ENCODE results near the gene IL22RA1.

DNA sequence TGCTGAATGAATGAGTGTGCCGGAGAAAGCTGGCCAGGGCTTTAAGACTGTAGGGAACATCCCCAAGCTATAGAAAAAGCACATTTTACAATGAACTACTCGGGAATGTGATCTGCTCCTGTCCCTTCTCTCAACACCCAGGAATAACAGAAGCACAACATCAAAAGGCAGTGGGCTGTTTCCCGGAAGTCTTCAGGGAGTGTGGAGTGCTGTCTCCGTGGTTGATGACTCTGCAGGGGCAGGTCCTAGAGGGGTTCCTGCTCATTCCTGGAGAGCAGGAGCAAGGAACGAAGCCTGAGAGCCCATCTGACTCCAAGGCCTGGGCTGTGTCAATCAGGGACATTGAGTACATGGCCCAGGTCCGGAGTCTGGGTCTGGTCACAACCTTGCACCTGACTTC lies 4.9 kb upstream of the IL22RA1 start:
- no peak for TF ChIP-seq REST (IDR thresholded peaks at IDR 0.05; ENCODE audit: low read depth)
- TF ChIP-seq FOXM1 (IDR thresholded peaks at IDR 0.05; ENCODE audit: borderline replicate concordance, low read depth), result no peak
- TF ChIP-seq TEAD4 (IDR thresholded peaks at IDR 0.05), result no peak
- no peak for TF ChIP-seq CEBPB (IDR thresholded peaks at IDR 0.05)
- TF ChIP-seq TAF1 (IDR thresholded peaks at IDR 0.05; ENCODE audit: low read depth), result no peak

Data from Ishikawa (cell line).